ENCODE results near the gene BMF.

The BMF gene

GRCh38 chr15:40064231-40064894 lies 44.3 kb downstream of the BMF start:
- DNase-seq (ENCODE audit: insufficient read length) (no peak), FAIRE-seq (peak; percentile 94)
- TF ChIP-seq POLR2A (IDR thresholded peaks at IDR 0.05; ENCODE audit: low read depth, low read length) (no peak), TAF1 (IDR thresholded peaks at IDR 0.05; ENCODE audit: borderline replicate concordance, low read depth, low read length) (no peak), POLR2AphosphoS5 (IDR thresholded peaks at IDR 0.05; ENCODE audit: low read depth, low read length) (no peak)

GRCh38 chr15:40063563-40064011 lies 45.1 kb downstream of the BMF start:
- no peak for DNase-seq (ENCODE audit: insufficient read length)
- FAIRE-seq, result peak; percentile 17
- TF ChIP-seq POLR2AphosphoS5 (IDR thresholded peaks at IDR 0.05; ENCODE audit: low read depth, low read length), result no peak
- no peak for TF ChIP-seq POLR2A (IDR thresholded peaks at IDR 0.05; ENCODE audit: low read depth, low read length)
- no peak for TF ChIP-seq TAF1 (IDR thresholded peaks at IDR 0.05; ENCODE audit: borderline replicate concordance, low read depth, low read length)

- no peak for TF ChIP-seq POLR2A (IDR thresholded peaks at IDR 0.05; ENCODE audit: low read depth, low read length)
- peak; percentile 24 for FAIRE-seq
- DNase-seq (ENCODE audit: insufficient read length), result no peak
These were observed 45.7 kb downstream of the BMF start for GRCh38 chr15:40062816-40063562.

GRCh38 chr15:40061212-40061901 lies 47.3 kb downstream of the BMF start:
- FAIRE-seq, result peak; percentile 88

GRCh38 chr15:40060236-40060961 lies 48.3 kb downstream of the BMF start:
- TF ChIP-seq POLR2A (IDR thresholded peaks at IDR 0.05; ENCODE audit: low read depth, low read length) (no peak), TAF1 (IDR thresholded peaks at IDR 0.05; ENCODE audit: borderline replicate concordance, low read depth, low read length) (no peak), POLR2AphosphoS5 (IDR thresholded peaks at IDR 0.05; ENCODE audit: low read depth, low read length) (no peak)
- FAIRE-seq (no peak), DNase-seq (ENCODE audit: insufficient read length) (no peak)

More at GRCh38 chr15:40061212-40061901, 47.3 kb downstream of the BMF start:
- TF ChIP-seq POLR2A (IDR thresholded peaks at IDR 0.05; ENCODE audit: low read depth, low read length), result no peak
- no peak for TF ChIP-seq TAF1 (IDR thresholded peaks at IDR 0.05; ENCODE audit: borderline replicate concordance, low read depth, low read length)
- TF ChIP-seq POLR2AphosphoS5 (IDR thresholded peaks at IDR 0.05; ENCODE audit: low read depth, low read length), result no peak; the same call in 1 of the 2 replicates
- no peak for DNase-seq (ENCODE audit: insufficient read length)

- TF ChIP-seq POLR2A (IDR thresholded peaks at IDR 0.05; ENCODE audit: low read depth, low read length), result no peak
- TF ChIP-seq TAF1 (IDR thresholded peaks at IDR 0.05; ENCODE audit: borderline replicate concordance, low read depth, low read length), result no peak
- TF ChIP-seq POLR2AphosphoS5 (IDR thresholded peaks at IDR 0.05; ENCODE audit: low read depth, low read length), result no peak
- DNase-seq (ENCODE audit: insufficient read length) (no peak), FAIRE-seq (peak; percentile 21)
These were observed 48.9 kb downstream of the BMF start for GRCh38 chr15:40059821-40060220.

GRCh38 chr15:40058476-40059140 lies 50.1 kb downstream of the BMF start:
- no peak for DNase-seq (ENCODE audit: insufficient read length)
- FAIRE-seq, result no peak
- TF ChIP-seq POLR2A (IDR thresholded peaks at IDR 0.05; ENCODE audit: low read depth, low read length), result no peak
- TF ChIP-seq TAF1 (IDR thresholded peaks at IDR 0.05; ENCODE audit: borderline replicate concordance, low read depth, low read length), result no peak
- no peak for TF ChIP-seq POLR2AphosphoS5 (IDR thresholded peaks at IDR 0.05; ENCODE audit: low read depth, low read length)

- no peak for DNase-seq (ENCODE audit: insufficient read length)
- no peak for FAIRE-seq
- no peak for TF ChIP-seq POLR2AphosphoS5 (IDR thresholded peaks at IDR 0.05; ENCODE audit: low read depth, low read length)
- TF ChIP-seq TAF1 (IDR thresholded peaks at IDR 0.05; ENCODE audit: borderline replicate concordance, low read depth, low read length), result no peak
- TF ChIP-seq POLR2A (IDR thresholded peaks at IDR 0.05; ENCODE audit: low read depth, low read length), result no peak
These were observed 52.9 kb downstream of the BMF start for GRCh38 chr15:40055576-40056293.

- DNase-seq (ENCODE audit: insufficient read length) (peak; percentile 66), FAIRE-seq (peak; percentile 93)
- no peak for TF ChIP-seq TAF1 (IDR thresholded peaks at IDR 0.05; ENCODE audit: borderline replicate concordance, low read depth, low read length)
These were observed 53.7 kb downstream of the BMF start for GRCh38 chr15:40054855-40055575.

GRCh38 chr15:40054605-40054854 lies 54.1 kb downstream of the BMF start:
- DNase-seq (ENCODE audit: insufficient read length) (no peak), FAIRE-seq (no peak)

More at GRCh38 chr15:40054605-40054854, 54.1 kb downstream of the BMF start:
- TF ChIP-seq POLR2AphosphoS5 (IDR thresholded peaks at IDR 0.05; ENCODE audit: low read depth, low read length) (peak; percentile 68; the same call in 1 of the 2 replicates), POLR2A (IDR thresholded peaks at IDR 0.05; ENCODE audit: low read depth, low read length) (no peak), TAF1 (IDR thresholded peaks at IDR 0.05; ENCODE audit: borderline replicate concordance, low read depth, low read length) (no peak)

All from GM12892 (cell line).